Ramos (cell line): ENCODE measurements around the gene CCDC33.

ENCODE experiments used
- in situ Hi-C: fragments of 300-500 bp; cut with MboI; formaldehyde crosslinking; loops from one replicate; pipeline ENCODE4 v1.14.3; 2022; ENCODE audit warnings: low sequenced_read_pairs; ENCODE audit not compliant: unreplicated experiment

The CCDC33 gene

GRCh38 chr15:74235962-74236361 is at the start of gene CCDC33:
Gene CCDC33 (plus strand): TSS chr15:74236326. CDS start chr15:74236720, 394 bp downstream.
- in situ Hi-C loops, result no loop called here

GRCh38 chr15:74188216-74188615 is 47.9 kb upstream of the CCDC33 start:
- in situ Hi-C loops, result no loop called here

- in situ Hi-C loops, result no loop called here
Measured at GRCh38 chr15:74191798-74192197, 44.3 kb upstream of the CCDC33 start.

GRCh38 chr15:74192751-74193150 is 43.4 kb upstream of the CCDC33 start:
- in situ Hi-C loops, result no loop called here

- in situ Hi-C loops, result no loop called here
Measured at GRCh38 chr15:74193299-74193718, 42.8 kb upstream of the CCDC33 start.

GRCh38 chr15:74193905-74194304 is 42.2 kb upstream of the CCDC33 start:
- in situ Hi-C loops, result no loop called here

- in situ Hi-C loops, result no loop called here
Measured at GRCh38 chr15:74194572-74195559, 41.3 kb upstream of the CCDC33 start.

- in situ Hi-C loops, result no loop called here
Measured at GRCh38 chr15:74196175-74196574, 40.0 kb upstream of the CCDC33 start.

- in situ Hi-C loops, result no loop called here
Measured at GRCh38 chr15:74197176-74197965, 38.8 kb upstream of the CCDC33 start.

- in situ Hi-C loops, result no loop called here
Measured at GRCh38 chr15:74199297-74199652, 36.9 kb upstream of the CCDC33 start.

- in situ Hi-C loops, result no loop called here
Measured at GRCh38 chr15:74200412-74200815, 35.7 kb upstream of the CCDC33 start.

- in situ Hi-C loops, result no loop called here
Measured at GRCh38 chr15:74200871-74201419, 35.2 kb upstream of the CCDC33 start.

GRCh38 chr15:74201710-74202420 is 34.3 kb upstream of the CCDC33 start:
- in situ Hi-C loops, result no loop called here

- in situ Hi-C loops, result no loop called here
Measured at GRCh38 chr15:74202452-74203401, 33.4 kb upstream of the CCDC33 start, which contains the start of gene STRA6. Gene STRA6 (minus strand): TSS chr15:74202787. CDS start chr15:74202267, 520 bp downstream.

GRCh38 chr15:74203914-74204431 is 32.2 kb upstream of the CCDC33 start:
- in situ Hi-C loops, result no loop called here

GRCh38 chr15:74205582-74205947 is 30.6 kb upstream of the CCDC33 start:
- in situ Hi-C loops, result no loop called here

GRCh38 chr15:74206801-74207281 is 29.3 kb upstream of the CCDC33 start:
- in situ Hi-C loops, result no loop called here

GRCh38 chr15:74207652-74208440 is 28.3 kb upstream of the CCDC33 start:
- in situ Hi-C loops, result no loop called here
